ENCODE results near the gene TYMS.

Gene TYMS

DNA sequence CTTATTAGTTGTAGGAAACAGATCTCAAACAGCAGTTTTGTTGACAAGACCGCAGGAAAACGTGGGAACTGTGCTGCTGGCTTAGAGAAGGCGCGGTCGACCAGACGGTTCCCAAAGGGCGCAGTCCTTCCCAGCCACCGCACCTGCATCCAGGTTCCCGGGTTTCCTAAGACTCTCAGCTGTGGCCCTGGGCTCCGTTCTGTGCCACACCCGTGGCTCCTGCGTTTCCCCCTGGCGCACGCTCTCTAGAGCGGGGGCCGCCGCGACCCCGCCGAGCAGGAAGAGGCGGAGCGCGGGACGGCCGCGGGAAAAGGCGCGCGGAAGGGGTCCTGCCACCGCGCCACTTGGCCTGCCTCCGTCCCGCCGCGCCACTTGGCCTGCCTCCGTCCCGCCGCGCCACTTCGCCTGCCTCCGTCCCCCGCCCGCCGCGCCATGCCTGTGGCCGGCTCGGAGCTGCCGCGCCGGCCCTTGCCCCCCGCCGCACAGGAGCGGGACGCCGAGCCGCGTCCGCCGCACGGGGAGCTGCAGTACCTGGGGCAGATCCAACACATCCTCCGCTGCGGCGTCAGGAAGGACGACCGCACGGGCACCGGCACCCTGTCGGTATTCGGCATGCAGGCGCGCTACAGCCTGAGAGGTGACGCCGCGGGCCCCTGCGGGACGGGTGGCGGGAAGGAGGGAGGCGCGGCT is at the start of gene TYMS:
Gene TYMS (plus strand): TSS at position 343 of the 690 bp plus-strand sequence. CDS start 90 bp downstream, at position 433.
- FAIRE-seq, result no peak

DNA sequence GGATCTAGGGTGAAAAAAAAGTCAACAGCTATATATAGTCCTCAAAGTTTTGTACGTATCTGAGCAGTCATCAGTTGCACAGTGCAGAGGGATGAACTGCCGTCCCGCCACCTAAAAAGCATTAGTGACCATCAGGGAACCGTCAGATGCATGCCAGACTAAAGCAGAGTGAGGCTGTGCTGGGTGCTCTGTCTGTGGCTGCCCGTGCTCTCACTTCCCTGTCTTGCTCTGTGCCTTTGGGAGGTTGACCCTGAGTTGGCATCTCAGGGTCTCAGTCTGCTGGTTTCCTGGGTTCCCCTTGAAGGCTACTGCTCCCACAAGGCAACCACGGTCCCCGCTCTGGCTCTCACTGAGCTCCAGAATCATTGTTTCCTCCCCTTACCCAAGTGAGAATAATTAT is 49.5 kb upstream of the TYMS start:
- FAIRE-seq, result no peak

DNA sequence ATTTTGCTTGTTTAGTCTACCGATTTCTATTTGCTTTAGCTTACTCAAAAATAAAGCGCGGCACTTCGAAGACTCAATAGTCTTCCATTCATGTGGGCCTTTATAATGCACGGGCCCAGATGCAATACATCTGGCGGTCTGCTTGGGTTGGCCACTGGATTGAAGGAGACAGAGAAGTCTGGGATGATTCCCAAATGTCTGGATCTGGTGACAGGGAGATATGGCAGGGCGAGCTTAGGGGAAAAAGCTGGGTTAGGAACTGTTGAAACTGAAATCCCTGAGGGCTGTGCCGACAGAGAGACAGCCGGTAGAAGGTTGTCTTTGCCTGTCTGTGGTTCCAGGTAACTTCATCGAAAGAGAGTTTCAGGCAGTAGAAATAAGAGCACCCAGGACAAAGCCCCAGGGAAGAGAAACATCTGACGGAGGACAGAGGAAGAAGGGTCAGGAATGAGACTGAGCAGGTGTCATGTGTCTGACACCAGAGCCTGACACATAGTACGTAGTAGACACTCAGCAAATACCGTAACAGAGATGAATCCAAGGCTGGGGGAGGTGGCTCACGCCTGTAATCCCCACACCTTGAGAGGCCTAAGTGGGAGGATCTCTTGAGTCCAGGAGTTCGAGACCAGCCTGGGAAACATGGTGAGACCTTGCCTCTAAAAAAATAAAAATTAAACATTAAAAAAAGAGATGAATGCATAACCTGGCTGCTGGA is 47.1 kb upstream of the TYMS start:
- no peak for FAIRE-seq

- no peak for FAIRE-seq
Measured at GRCh38 chr18:612156-612555, 45.3 kb upstream of the TYMS start.

- FAIRE-seq, result no peak
Measured at GRCh38 chr18:614193-614592, 43.3 kb upstream of the TYMS start.

DNA sequence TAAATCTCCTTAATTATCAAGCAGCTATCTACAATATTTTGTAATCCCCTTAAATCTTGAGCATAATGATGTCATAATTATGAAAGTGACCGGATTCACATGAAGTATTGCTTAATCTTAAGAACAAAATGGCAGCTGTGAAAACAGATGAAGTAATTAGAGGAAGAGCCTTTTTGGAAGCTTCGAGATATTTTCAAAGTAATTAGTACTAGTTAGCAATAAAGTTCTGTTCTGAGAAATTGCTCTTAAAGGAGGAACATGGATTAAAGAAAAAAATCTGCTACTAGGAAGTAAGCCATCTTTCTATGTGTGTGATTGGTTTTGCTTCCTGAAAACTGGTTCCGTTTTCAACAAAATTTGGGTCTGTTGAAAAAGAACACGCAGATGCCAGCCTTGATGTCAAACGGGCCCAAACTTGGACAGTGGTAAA is 42.3 kb upstream of the TYMS start:
- no peak for FAIRE-seq

DNA sequence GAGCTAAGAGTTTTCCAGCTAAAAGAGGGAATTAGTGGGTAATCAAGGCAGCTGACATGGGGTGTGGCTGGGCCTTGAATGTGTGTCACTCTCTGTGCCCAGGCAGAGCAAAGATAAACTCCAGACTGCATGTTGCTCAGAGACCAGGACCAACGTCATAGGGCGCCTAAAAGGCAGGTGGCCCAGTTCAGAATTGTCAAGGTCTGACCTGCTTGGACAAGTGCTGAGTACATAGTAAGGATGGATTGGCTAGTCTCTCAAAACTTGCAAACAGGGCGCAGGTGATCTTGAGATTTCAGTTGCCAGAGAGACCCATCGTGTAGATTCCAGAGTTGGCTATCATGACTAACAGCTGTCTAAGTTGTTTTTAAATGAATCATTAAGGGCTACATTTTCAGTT is 41.7 kb upstream of the TYMS start:
- no peak for FAIRE-seq

DNA sequence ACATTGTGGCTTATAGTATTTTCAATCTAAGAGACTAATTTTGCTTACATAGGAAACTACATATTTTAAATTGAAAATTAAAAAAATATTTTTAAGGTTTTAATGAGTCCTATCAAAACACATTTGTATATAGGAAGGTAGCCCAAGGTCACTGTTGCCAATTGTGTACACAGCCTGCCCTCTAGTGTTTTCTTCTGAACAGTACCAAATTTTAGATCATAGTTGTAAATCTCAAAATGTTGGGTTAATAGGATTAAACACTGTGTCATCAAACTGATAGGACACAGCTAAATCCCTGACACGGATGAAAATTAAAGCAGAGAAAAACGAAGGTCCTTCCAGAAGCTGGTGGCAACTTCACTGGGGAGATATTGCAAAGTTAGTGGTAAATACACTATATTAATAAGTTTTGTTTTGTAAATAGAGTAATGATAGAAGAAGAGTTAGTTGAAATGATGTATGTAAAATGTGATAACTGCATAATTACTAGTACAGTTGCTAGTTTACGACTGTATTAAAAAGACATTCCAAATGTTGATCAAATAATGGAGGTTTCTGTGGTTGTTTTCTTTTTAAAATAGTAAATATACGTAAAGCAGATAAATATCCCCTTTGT is 41.0 kb upstream of the TYMS start:
- peak; percentile 92 for FAIRE-seq

GRCh38 chr18:617970-618504 is 39.4 kb upstream of the TYMS start:
- no peak for FAIRE-seq

DNA sequence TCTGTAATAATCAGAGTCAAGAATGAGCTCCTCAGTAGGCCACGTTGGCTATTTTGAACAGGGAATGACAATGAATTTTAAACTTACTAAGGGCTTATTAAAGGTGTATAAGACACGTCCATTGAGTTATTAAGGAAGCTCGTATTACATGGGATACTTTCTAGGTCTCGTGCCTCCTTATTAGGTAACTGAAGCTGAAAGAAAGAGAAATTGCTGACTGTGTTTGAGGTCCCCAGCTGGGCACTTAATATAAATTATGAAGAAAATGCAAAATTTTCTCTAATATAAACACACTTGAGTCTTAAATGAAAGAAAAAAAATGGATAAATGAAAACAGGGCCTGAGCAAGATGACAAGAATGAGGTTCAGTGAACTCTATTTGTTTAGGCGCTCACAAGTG is 38.8 kb upstream of the TYMS start:
- no peak for FAIRE-seq

GRCh38 chr18:621291-622043 is 36.0 kb upstream of the TYMS start:
- no peak for FAIRE-seq

DNA sequence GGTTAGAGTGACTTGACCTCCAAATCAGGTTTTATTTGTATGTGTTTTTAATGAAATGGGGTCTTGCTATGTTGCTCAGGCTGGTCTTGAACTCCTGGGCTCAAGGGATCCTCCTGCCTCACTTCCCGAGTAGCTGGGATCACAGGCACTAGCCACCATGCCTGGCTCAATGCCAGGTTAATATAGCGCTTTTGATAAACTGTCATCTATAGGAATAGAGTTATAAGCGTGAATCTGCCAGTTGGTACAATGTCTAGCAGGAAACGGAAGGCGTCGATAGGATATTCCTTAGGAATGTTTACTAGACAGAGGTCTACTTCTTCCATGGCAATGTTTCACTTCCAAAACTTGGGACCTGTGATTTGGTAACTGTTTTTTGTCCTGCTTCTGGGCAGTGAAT is 35.2 kb upstream of the TYMS start:
- FAIRE-seq, result no peak

DNA sequence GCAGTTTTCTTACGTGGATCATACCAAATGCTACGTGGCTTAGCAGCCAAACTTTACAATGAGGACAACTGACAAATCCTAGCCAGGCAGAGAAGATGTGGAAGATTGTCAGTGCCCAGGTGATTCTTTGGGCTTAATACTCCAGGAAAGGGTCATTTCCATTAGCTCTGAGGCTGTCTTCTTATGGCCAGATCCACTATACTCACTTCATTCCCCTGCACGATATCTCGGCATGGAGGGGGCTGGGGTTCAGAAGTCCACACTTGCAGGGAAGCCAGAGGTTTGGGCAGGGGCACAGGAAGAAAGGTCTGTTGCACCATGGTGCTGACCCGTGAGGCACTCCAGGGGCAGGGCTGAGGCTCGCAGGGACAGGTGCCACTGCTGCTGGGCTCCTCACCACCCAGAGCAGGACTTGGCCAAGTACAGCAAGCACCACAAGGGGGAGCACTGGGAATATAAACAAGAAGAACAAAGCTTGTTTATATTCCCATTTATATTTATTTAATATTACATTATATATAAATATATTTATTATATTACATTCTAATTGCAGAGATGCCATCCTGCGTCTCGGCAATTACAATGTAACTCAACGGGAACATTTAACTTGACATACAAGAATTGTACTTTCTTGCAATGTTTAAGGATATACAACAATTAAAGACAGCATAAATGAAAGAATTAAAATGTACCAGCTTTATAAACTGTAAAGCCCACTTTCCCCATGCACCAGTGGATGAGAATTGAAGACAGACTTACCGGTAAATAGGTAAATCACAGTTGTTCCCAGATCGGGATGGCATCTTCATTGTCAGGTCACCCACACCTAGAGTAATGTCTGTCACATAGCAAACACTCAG is 33.5 kb upstream of the TYMS start:
- no peak for FAIRE-seq

GRCh38 chr18:627231-627630 is 30.2 kb upstream of the TYMS start:
- FAIRE-seq, result no peak

GRCh38 chr18:629269-630150 is 27.9 kb upstream of the TYMS start:
- FAIRE-seq, result no peak

DNA sequence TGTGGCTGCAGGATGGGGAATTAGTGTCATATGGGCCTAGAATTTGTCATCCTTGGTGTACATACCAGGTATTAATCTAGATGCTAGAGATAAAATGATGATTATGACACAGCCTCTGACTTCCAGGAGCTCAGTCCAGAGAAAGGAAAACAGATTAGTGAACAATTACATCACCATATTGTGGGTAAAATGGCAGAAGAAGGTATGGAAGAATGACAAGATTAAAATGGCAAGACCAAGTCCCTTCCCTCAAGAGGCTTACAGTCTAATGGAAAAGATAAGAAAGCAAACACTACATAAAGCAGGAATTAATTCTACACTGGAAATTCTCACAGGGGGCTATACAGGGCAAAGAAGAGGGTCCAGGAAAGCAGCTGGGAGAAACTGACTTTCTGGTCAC is 25.9 kb upstream of the TYMS start:
- no peak for FAIRE-seq

- FAIRE-seq, result no peak
Measured at GRCh38 chr18:634551-635045, 22.9 kb upstream of the TYMS start.

- FAIRE-seq, result no peak
Measured at GRCh38 chr18:635171-635570, 22.3 kb upstream of the TYMS start.

GRCh38 chr18:641224-641623 is 16.2 kb upstream of the TYMS start:
- no peak for FAIRE-seq

DNA sequence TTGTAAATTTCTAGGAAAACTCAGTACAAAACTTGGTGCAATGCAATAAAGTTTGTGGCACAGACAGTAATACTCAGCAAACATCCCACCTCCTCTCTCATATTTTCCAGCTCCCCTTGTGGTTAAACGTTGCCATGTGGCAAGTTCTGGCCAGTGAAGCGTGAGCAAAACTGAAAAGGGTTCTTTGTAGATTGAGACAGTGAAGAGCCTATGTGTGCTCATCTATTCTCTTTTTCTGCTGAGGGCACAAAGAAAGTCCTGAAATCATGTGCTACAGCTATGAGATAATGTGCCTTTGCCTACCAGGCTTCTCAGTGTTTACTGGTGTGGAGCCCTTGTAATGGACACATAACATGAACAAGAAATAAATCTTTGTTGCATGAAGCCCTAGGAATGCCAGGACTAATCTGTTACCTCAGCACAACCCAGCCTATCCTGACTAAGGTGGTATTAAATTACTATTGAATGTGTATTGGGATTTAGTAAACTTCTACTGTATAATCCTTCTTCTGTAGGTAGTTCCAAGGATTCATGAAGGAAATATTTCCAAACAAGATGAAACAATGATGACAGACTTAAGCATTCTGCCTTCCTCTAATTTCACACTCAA is 13.0 kb upstream of the TYMS start:
- FAIRE-seq, result no peak

All from endometrium (tissue), 2 donors.